H1 (cell line): ENCODE data around the gene CEP104. TPM values are rescaled to one million over a fixed set of nuclear protein-coding genes. Genes with fewer than 3 reads are reported as not detected.

Experiments
- ASH2L ChIP-seq: fragments of 200-600, 300-600 bp; sonication (generic); IDR thresholded peaks from one replicate; pipeline ENCODE4 v1.7.1; 2017; ENCODE audit warnings: low read length
- BCL11A ChIP-seq, 2 experiments: IDR thresholded peaks; one replicate each; pipeline ENCODE4 v1.6.1; 2011; ENCODE audit warnings: low read depth in 2 of 2, low read length in 2 of 2, mild to moderate bottlenecking in 2 of 2
- KDM4A ChIP-seq: IDR thresholded peaks from one replicate; pipeline ENCODE4 v1.7.1; 2012; ENCODE audit warnings: low read depth, mild to moderate bottlenecking, moderate library complexity, low read length, inconsistent platforms; ENCODE audit not compliant: severe bottlenecking
- POLR2A ChIP-seq, 2 experiments: IDR thresholded peaks; 1 replicate in 1 of 2; 2 replicates in 1 of 2; pipeline ENCODE4 v1.6.1; 2011; ENCODE audit warnings: low read depth in 2 of 2, low read length in 2 of 2, mild to moderate bottlenecking in 2 of 2; ENCODE audit errors: control extremely low read depth in 1 of 2
- RNF2 ChIP-seq: fragments of 200-900, 300-1000 bp; sonication (generic); IDR thresholded peaks from 2 replicates; pipeline ENCODE4 v1.7.1; 2016; ENCODE audit warnings: borderline replicate concordance, low read depth, mild to moderate bottlenecking, antibody characterized with exemption, low read length; ENCODE audit not compliant: poor library complexity, severe bottlenecking; ENCODE audit errors: missing control alignments
- RXRA ChIP-seq: IDR thresholded peaks from 2 replicates; pipeline ENCODE4 v1.6.1; 2011; ENCODE audit warnings: low read depth, mild to moderate bottlenecking, low read length, moderate library complexity; ENCODE audit not compliant: insufficient read depth
- SP1 ChIP-seq: IDR thresholded peaks from 2 replicates; pipeline ENCODE4 v1.6.1; 2011; ENCODE audit warnings: low read depth, low read length
- TAF7 ChIP-seq: optimal IDR thresholded peaks from 2 replicates; pipeline ENCODE3; 2011; ENCODE audit warnings: low read depth, mild to moderate bottlenecking, inconsistent platforms, low read length, moderate library complexity, borderline replicate concordance
- polyA plus RNA-seq, 7 experiments: library from polyadenylated mRNA; depleted of rRNA in 3 of 7; stranded (reverse) in 5 of 7; unstranded in 2 of 7; fragments of >200 nt in 5 of 7; fragments of 200-250 nt in 2 of 7; gene quantifications; 1 replicate in 5 of 7; 2 replicates in 1 of 7; 4 replicates in 1 of 7; pipeline versions ENCODE4 v1.2.1 to v1.2.3, GENCODE V29; 2011 to 2013; ENCODE audit warnings: missing spikeins in 2 of 7, mixed read lengths in 2 of 7
- total RNA-seq: library from RNA; stranded (reverse); fragmentation: NEBNext Ultra II Directional; extraction: Animal tissue kit (Norgen Biotek cat#: 25700); gene quantifications from 2 replicates; pipeline ENCODE4 v1.2.1, GENCODE V29; 2021
- TF ChIP-seq, protein P1 (sequence below): fragments of 300-600 bp; sonication (generic); IDR thresholded peaks from 2 replicates; pipeline ENCODE4 v1.7.1; 2012; ENCODE audit warnings: low read length, moderate library complexity, mild to moderate bottlenecking, inconsistent platforms; ENCODE audit not compliant: insufficient replicate concordance

CEP104 gene
- total and polyA plus RNA-seq, 2 of the 8 experiments (the other 6 are each of a cell fraction or from before 2014, with no cell fraction given) = 8.0 to 43.9 TPM

DNA sequence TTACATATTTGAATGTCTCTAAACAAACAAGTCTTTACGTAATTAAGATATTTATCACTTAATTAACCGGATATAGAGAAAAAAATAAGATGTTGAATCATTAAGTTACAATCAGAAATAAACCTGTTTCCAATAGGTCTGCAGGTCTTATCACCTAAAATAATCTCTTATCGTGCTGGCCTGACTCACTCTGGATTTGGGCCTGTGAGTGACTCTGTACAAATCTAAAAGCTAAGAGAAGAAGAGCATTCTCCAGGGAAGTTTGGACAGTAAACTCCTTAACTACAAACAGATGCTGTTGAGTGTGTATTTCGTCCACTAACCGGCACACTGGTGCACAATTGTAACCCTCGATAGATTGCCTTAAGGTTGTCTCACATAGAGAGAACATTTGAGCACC is 25.3 kb downstream of the CEP104 start (continued):
- TF ChIP-seq, protein P1, sequence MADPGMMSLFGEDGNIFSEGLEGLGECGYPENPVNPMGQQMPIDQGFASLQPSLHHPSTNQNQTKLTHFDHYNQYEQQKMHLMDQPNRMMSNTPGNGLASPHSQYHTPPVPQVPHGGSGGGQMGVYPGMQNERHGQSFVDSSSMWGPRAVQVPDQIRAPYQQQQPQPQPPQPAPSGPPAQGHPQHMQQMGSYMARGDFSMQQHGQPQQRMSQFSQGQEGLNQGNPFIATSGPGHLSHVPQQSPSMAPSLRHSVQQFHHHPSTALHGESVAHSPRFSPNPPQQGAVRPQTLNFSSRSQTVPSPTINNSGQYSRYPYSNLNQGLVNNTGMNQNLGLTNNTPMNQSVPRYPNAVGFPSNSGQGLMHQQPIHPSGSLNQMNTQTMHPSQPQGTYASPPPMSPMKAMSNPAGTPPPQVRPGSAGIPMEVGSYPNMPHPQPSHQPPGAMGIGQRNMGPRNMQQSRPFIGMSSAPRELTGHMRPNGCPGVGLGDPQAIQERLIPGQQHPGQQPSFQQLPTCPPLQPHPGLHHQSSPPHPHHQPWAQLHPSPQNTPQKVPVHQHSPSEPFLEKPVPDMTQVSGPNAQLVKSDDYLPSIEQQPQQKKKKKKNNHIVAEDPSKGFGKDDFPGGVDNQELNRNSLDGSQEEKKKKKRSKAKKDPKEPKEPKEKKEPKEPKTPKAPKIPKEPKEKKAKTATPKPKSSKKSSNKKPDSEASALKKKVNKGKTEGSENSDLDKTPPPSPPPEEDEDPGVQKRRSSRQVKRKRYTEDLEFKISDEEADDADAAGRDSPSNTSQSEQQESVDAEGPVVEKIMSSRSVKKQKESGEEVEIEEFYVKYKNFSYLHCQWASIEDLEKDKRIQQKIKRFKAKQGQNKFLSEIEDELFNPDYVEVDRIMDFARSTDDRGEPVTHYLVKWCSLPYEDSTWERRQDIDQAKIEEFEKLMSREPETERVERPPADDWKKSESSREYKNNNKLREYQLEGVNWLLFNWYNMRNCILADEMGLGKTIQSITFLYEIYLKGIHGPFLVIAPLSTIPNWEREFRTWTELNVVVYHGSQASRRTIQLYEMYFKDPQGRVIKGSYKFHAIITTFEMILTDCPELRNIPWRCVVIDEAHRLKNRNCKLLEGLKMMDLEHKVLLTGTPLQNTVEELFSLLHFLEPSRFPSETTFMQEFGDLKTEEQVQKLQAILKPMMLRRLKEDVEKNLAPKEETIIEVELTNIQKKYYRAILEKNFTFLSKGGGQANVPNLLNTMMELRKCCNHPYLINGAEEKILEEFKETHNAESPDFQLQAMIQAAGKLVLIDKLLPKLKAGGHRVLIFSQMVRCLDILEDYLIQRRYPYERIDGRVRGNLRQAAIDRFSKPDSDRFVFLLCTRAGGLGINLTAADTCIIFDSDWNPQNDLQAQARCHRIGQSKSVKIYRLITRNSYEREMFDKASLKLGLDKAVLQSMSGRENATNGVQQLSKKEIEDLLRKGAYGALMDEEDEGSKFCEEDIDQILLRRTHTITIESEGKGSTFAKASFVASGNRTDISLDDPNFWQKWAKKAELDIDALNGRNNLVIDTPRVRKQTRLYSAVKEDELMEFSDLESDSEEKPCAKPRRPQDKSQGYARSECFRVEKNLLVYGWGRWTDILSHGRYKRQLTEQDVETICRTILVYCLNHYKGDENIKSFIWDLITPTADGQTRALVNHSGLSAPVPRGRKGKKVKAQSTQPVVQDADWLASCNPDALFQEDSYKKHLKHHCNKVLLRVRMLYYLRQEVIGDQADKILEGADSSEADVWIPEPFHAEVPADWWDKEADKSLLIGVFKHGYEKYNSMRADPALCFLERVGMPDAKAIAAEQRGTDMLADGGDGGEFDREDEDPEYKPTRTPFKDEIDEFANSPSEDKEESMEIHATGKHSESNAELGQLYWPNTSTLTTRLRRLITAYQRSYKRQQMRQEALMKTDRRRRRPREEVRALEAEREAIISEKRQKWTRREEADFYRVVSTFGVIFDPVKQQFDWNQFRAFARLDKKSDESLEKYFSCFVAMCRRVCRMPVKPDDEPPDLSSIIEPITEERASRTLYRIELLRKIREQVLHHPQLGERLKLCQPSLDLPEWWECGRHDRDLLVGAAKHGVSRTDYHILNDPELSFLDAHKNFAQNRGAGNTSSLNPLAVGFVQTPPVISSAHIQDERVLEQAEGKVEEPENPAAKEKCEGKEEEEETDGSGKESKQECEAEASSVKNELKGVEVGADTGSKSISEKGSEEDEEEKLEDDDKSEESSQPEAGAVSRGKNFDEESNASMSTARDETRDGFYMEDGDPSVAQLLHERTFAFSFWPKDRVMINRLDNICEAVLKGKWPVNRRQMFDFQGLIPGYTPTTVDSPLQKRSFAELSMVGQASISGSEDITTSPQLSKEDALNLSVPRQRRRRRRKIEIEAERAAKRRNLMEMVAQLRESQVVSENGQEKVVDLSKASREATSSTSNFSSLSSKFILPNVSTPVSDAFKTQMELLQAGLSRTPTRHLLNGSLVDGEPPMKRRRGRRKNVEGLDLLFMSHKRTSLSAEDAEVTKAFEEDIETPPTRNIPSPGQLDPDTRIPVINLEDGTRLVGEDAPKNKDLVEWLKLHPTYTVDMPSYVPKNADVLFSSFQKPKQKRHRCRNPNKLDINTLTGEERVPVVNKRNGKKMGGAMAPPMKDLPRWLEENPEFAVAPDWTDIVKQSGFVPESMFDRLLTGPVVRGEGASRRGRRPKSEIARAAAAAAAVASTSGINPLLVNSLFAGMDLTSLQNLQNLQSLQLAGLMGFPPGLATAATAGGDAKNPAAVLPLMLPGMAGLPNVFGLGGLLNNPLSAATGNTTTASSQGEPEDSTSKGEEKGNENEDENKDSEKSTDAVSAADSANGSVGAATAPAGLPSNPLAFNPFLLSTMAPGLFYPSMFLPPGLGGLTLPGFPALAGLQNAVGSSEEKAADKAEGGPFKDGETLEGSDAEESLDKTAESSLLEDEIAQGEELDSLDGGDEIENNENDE = no peak
- TF ChIP-seq POLR2A (IDR thresholded peaks at IDR 0.05; ENCODE audit: control extremely low read depth in 1 of 2, low read depth in 2 of 2, low read length in 2 of 2) = no peak
- no peak for TF ChIP-seq RNF2
- no peak for TF ChIP-seq SP1
- TF ChIP-seq BCL11A (IDR thresholded peaks at IDR 0.05; ENCODE audit: low read depth in 2 of 2, low read length in 2 of 2) = no peak
- TF ChIP-seq RXRA = no peak
- TF ChIP-seq KDM4A = no peak
- TF ChIP-seq TAF7 = no peak
- TF ChIP-seq ASH2L = no peak
